Endothelial cell of umbilical vein (primary cell): ENCODE measurements around the gene PTPN3. TPM values are rescaled to one million over a fixed set of nuclear protein-coding genes. Genes with fewer than 3 reads are reported as not detected.

Experiments used
- BruUV-seq: library from RNA; stranded (reverse); fragments of 400-500 nt; replicated peaks from 2 replicates; lab custom pipeline; 2021; lab: Mats Ljungman, UMichigan
- CTCF ChIA-PET: fragments of 300-600, 350-600 bp; sonication (Branson Sonifier 250); formaldehyde crosslinking; loops from one replicate; lab custom pipeline; 2021; ENCODE audit warnings: antibody characterized with exemption, inconsistent platforms; lab: Charles Lee
- POLR2A ChIA-PET: fragments of 300-600, 350-600 bp; sonication (Branson Sonifier 250); formaldehyde crosslinking; loops from one replicate; lab custom pipeline; 2021; ENCODE audit warnings: antibody characterized with exemption, inconsistent platforms; lab: Charles Lee
- DNase-seq: peaks from one replicate; pipeline ENCODE4 v3.0.0-alpha.2; 2011; ENCODE audit warnings: low read depth, low spot score
- FAIRE-seq: peaks from 2 replicates; lab custom pipeline; 2011; peaks lifted over from hg19 to GRCh38; lab: Jason Lieb, UNC
- H2AFZ ChIP-seq: 2 replicates; pipeline ENCODE4 v1.6.0; 2012; ENCODE audit warnings: low read depth, low read length, control low read depth, inconsistent platforms
- H3K27ac ChIP-seq: 2 replicates; pipeline ENCODE4 v1.5.1; 2011; ENCODE audit warnings: low read depth, mild to moderate bottlenecking, control low read depth, low read length, moderate library complexity; ENCODE audit not compliant: insufficient read depth
- H3K27me3 ChIP-seq, 2 experiments: 2 replicates each; pipeline versions ENCODE4 v1.6.0 to v1.6.1; 2011; ENCODE audit warnings: low read length in 2 of 2, mixed read lengths in 1 of 2; ENCODE audit not compliant: control insufficient read depth in 2 of 2, insufficient read depth in 2 of 2
- H3K36me3 ChIP-seq, 2 experiments: 2 replicates in 1 of 2; 3 replicates in 1 of 2; pipeline ENCODE4 v1.5.1; 2011; ENCODE audit warnings: low read length in 2 of 2, mild to moderate bottlenecking in 1 of 2, moderate library complexity in 1 of 2; ENCODE audit not compliant: control insufficient read depth in 2 of 2, insufficient read depth in 2 of 2; ENCODE audit errors: extremely low read depth in 1 of 2
- H3K4me1 ChIP-seq: 3 replicates; pipeline ENCODE4 v1.5.1; 2011; ENCODE audit warnings: mild to moderate bottlenecking, low read length; ENCODE audit not compliant: control insufficient read depth, insufficient read depth; ENCODE audit errors: extremely low read depth
- H3K4me2 ChIP-seq: 2 replicates; pipeline ENCODE4 v1.6.1; 2011; ENCODE audit warnings: low read length, control low read depth, mixed read lengths; ENCODE audit not compliant: insufficient read depth
- H3K4me3 ChIP-seq, 3 experiments: fragments of 200-600 bp in 1 of 3; sonication (generic), shearing (Covaris generic) in 1 of 3; replicated peaks in 1 of 3; 2 replicates each; pipeline ENCODE4 v1.5.1; 2011 to 2016; ENCODE audit warnings: control low read depth in 3 of 3, low read length in 3 of 3, mild to moderate bottlenecking in 2 of 3, inconsistent platforms in 1 of 3, low read depth in 1 of 3, moderate library complexity in 1 of 3; ENCODE audit not compliant: insufficient read depth in 1 of 3
- H3K79me2 ChIP-seq: 2 replicates; pipeline ENCODE4 v1.6.0; 2012; ENCODE audit warnings: low read length, inconsistent platforms; ENCODE audit not compliant: control insufficient read depth, insufficient read depth
- H3K9ac ChIP-seq: replicated peaks from 2 replicates; pipeline ENCODE3; 2011; ENCODE audit warnings: low read length, control low read depth; ENCODE audit not compliant: insufficient read depth; ENCODE audit errors: extremely low read depth
- H3K9me1 ChIP-seq: replicated peaks from 3 replicates; pipeline ENCODE4 v1.6.0; 2011; ENCODE audit warnings: mild to moderate bottlenecking, low read length; ENCODE audit not compliant: control insufficient read depth, insufficient read depth; ENCODE audit errors: extremely low read depth
- H3K9me3 ChIP-seq: replicated peaks from 2 replicates; pipeline ENCODE4 v1.5.1; 2012; ENCODE audit warnings: low read length, inconsistent platforms; ENCODE audit not compliant: control insufficient read depth, insufficient read depth
- H4K20me1 ChIP-seq: replicated peaks from 2 replicates; pipeline ENCODE3; 2011; ENCODE audit warnings: mild to moderate bottlenecking, low read length; ENCODE audit not compliant: control insufficient read depth, insufficient read depth; ENCODE audit errors: extremely low read depth
- EZH2 ChIP-seq: IDR thresholded peaks from 2 replicates; pipeline ENCODE4 v1.6.1; 2012; ENCODE audit warnings: borderline replicate concordance, low read depth, mild to moderate bottlenecking, moderate library complexity, low read length, inconsistent platforms; ENCODE audit not compliant: severe bottlenecking
- FOS ChIP-seq: IDR thresholded peaks from 2 replicates; pipeline ENCODE4 v1.6.1; 2011; ENCODE audit warnings: mild to moderate bottlenecking, low read length, moderate library complexity, borderline replicate concordance; ENCODE audit not compliant: insufficient read depth
- GATA2 ChIP-seq: IDR thresholded peaks from 2 replicates; pipeline ENCODE4 v1.7.0; 2011; ENCODE audit warnings: low read depth, mild to moderate bottlenecking, moderate library complexity, mixed read lengths, low read length; ENCODE audit not compliant: insufficient read length, insufficient read depth
- JUN ChIP-seq: IDR thresholded peaks from 2 replicates; pipeline ENCODE4 v1.6.1; 2011; ENCODE audit warnings: borderline replicate concordance, low read depth; ENCODE audit not compliant: insufficient read length, insufficient read depth
- MYC ChIP-seq: IDR thresholded peaks from one replicate; pipeline ENCODE4 v1.6.1; 2011; ENCODE audit warnings: mild to moderate bottlenecking, low read depth, low read length
- POLR2A ChIP-seq: IDR thresholded peaks from 2 replicates; pipeline ENCODE4 v1.6.1; 2012; ENCODE audit warnings: low read depth, mild to moderate bottlenecking, control low read depth, low read length
- POLR2AphosphoS5 ChIP-seq: IDR thresholded peaks from 2 replicates; pipeline ENCODE4 v1.6.1; 2012; ENCODE audit warnings: low read depth, mild to moderate bottlenecking, control low read depth, low read length, moderate library complexity; ENCODE audit not compliant: insufficient read depth
- dilution Hi-C: fragments of 300-500 bp; cut with MboI; formaldehyde crosslinking; loops from one replicate; pipeline ENCODE4 v1.15.0; 2019; ENCODE audit warnings: low sequenced_read_pairs; ENCODE audit not compliant: extremely low pct_ligation_motif_present
- intact Hi-C: fragments of 100-400 bp; cut with micrococcal nuclease; formaldehyde crosslinking; loops from one replicate; pipeline ENCODE4 v1.10.0; 2022
- polyA plus RNA-seq, 4 experiments: library from polyadenylated mRNA; depleted of rRNA in 3 of 4; stranded (reverse) in 3 of 4; unstranded in 1 of 4; fragments of >200 nt; gene quantifications; 2 replicates each; pipeline versions ENCODE4 v1.2.1 to v1.2.3, GENCODE V29; 2011 to 2012; ENCODE audit warnings: missing spikeins in 1 of 4
- total RNA-seq: library from RNA; stranded (reverse); gene quantifications from 2 replicates; pipeline ENCODE4 v1.2.3, GENCODE V29; 2021
- TF ChIP-seq, protein P1 (sequence below): IDR thresholded peaks from 2 replicates; pipeline ENCODE4 v1.6.1; 2011; ENCODE audit not compliant: insufficient read depth, insufficient read length
- TF ChIP-seq, protein P2 (sequence below), 2 donors: IDR thresholded peaks; 1 replicate in 1 of 2; 2 replicates in 1 of 2; pipeline ENCODE4 v1.5.1; 2011; ENCODE audit warnings: low read length in 2 of 2, mild to moderate bottlenecking in 2 of 2, moderate library complexity in 2 of 2, control low read depth in 1 of 2, inconsistent platforms in 1 of 2, low read depth in 1 of 2; ENCODE audit not compliant: insufficient read depth in 1 of 2; ENCODE audit errors: extremely low read depth in 1 of 2

Gene PTPN3
- total and polyA plus RNA-seq, 2 donors (not counting 3 experiments of a cell fraction or from before 2014, with no cell fraction given) = 0.01 TPM; not detected in 1

DNA sequence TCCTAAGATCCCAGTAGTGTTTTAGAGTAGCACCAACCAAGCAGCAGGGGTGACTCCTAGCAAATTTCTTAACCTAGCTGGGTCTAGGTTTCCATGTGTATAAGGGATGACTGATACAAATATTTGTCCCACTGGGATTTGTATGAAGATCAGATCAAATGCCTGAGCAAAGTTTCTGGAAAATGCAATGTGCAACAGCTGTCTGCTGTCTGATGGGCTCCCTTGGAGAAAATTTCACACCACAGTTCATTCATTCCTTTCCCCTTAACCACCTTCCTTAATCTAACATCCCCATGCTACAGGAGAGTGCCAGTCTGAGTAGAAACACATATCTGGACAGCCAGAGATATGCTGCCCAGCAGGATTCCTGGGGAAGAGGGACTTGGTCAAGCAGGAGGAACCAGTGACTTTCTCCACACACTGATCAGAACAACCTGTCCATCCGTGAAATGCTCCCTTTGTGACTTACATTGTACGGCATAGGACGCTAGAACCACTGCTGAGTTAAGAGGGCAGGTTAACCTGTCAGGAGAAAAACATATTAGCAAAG, 53.3 kb downstream of the PTPN3 start:
- no peaks in the 10 kb centered on the region for H3K9me3 ChIP-seq
- TF ChIP-seq, protein P1, sequence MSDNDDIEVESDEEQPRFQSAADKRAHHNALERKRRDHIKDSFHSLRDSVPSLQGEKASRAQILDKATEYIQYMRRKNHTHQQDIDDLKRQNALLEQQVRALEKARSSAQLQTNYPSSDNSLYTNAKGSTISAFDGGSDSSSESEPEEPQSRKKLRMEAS = no peak
- TF ChIP-seq JUN (no peak), EZH2 (no peak), MYC (no peak), GATA2 (no peak), POLR2A (no peak), POLR2AphosphoS5 (no peak), FOS (no peak)
- TF ChIP-seq, protein P2, sequence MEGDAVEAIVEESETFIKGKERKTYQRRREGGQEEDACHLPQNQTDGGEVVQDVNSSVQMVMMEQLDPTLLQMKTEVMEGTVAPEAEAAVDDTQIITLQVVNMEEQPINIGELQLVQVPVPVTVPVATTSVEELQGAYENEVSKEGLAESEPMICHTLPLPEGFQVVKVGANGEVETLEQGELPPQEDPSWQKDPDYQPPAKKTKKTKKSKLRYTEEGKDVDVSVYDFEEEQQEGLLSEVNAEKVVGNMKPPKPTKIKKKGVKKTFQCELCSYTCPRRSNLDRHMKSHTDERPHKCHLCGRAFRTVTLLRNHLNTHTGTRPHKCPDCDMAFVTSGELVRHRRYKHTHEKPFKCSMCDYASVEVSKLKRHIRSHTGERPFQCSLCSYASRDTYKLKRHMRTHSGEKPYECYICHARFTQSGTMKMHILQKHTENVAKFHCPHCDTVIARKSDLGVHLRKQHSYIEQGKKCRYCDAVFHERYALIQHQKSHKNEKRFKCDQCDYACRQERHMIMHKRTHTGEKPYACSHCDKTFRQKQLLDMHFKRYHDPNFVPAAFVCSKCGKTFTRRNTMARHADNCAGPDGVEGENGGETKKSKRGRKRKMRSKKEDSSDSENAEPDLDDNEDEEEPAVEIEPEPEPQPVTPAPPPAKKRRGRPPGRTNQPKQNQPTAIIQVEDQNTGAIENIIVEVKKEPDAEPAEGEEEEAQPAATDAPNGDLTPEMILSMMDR (IDR thresholded peaks at IDR 0.05; ENCODE audit: extremely low read depth in 1 of 2, insufficient read depth in 1 of 2, low read depth in 1 of 2, low read length in 2 of 2) = no peak
- no TSS peak for BruUV-seq
- no peak overlapping the region for H2AFZ ChIP-seq
- intact Hi-C loops (no loop called here), dilution Hi-C loops (no loop called here)
- ChIA-PET CTCF (no interaction called here), POLR2A (no interaction called here)
- no peak overlapping the region for H3K9ac ChIP-seq
- H3K4me2 ChIP-seq = no peak overlapping the region
- H3K27me3 ChIP-seq = peaks cover 19 to 30% of the 10 kb centered on the region in 2 experiments
- H3K4me3 ChIP-seq = no peak overlapping the region
- H3K79me2 ChIP-seq = no peaks in the 10 kb centered on the region
- no peaks in the 10 kb centered on the region for H3K4me1 ChIP-seq
- no peaks in the 10 kb centered on the region for H4K20me1 ChIP-seq
- H3K36me3 ChIP-seq = no peaks in the 10 kb centered on the region
- H3K27ac ChIP-seq = no peak overlapping the region
- H3K9me1 ChIP-seq = no peaks in the 10 kb centered on the region
- FAIRE-seq = no peak
- DNase-seq = no peak
